GM18520 (cell line): ENCODE measurements around the gene KIF1A.
"Not testable (repeated sequence)": the region's sequence is repeated elsewhere in the genome, so short reads cannot be mapped to it uniquely, and the experiment has no call there.

ENCODE experiments used
- ATAC-seq: cut with Tn5 transposase; IDR thresholded peaks from one replicate; pipeline ENCODE4 v1.9.1; 2021; ENCODE audit not compliant: unreplicated experiment

The KIF1A gene

DNA sequence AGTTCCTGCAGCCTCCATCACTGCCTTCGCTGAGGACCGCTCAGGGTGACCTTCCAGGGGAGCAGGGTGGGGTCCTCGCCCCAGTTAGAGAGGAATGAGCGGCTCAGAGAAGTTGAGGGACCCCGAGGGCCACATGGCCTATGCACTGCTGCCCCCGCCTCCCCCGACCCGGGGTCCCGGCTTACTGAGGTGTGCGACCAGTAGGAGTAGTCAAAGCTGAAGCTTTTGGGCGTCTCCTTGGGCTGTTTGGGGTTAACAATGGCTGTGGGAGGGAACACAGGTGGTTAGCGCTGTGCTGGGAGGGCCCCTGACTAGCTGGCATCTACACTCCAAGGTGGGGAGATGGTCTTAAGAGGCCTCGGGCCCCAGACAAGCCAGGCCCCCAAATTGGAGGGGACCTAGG, 31.0 kb downstream of the KIF1A start:
- no peak for ATAC-seq

DNA sequence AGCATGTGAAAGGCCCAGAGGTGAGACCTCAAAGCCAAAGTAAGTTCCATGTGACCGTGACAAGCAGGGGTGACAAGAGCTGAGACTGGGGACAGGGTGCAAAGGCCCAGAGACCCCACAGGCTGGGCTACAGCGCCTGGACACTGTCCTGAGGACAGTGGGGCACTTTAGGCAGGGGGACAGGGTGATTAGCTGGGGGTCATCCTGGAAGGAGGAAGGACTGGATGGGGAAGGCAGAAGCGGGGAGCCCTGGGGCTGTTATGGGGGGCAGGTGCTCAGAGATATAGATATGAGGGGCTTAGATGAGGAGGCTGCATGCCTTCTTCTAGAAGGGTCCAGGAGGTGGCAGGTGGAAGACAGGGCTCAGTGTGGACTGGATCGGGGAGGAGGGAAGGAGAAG, 31.5 kb downstream of the KIF1A start:
- no peak for ATAC-seq

DNA sequence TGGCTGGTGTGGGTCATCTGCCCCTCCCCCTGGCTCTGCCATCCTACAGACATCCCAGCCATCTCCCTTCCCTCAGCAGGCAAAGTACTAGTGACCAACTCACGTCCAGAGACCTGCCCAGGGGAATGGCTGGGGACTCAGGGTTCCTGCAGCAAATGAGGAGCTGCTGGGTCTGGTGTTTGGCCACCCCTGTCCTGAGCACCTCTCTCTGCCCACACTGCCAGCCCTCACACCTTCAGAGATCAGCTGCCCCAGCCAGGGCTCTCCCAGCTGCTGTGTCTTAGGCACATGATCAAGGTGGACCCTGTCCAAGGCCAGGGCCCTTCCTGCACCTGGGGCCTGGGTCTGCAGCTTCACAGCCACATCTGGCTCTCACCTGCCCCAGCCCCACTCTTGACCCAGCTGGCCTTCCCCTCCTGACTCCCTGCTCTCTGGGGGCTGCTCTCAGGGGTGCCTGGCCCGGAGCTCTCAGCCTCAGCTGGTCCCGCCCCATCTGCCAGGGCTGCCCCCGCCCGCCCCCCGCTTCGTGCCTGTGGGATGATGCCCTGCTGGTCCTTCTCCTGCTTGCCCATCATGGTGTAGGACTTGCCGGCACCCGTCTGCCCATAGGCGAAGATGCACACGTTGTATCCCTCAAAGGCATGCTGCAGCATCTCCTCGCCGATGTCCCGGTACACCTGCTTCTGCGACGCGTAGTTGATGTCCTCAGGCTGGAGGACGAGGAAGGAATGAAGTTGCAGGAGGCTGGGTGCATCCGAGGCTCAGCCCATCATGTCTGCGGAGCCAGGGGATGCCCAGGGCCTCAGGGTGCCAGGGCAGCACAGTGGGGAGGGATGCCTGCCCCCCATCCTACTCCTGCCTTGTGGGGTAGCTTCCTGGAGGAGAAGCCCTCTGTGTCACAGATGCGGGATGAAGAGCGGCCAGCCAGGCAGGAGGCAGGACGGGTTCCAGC, 32.2 kb downstream of the KIF1A start:
- ATAC-seq = no peak

DNA sequence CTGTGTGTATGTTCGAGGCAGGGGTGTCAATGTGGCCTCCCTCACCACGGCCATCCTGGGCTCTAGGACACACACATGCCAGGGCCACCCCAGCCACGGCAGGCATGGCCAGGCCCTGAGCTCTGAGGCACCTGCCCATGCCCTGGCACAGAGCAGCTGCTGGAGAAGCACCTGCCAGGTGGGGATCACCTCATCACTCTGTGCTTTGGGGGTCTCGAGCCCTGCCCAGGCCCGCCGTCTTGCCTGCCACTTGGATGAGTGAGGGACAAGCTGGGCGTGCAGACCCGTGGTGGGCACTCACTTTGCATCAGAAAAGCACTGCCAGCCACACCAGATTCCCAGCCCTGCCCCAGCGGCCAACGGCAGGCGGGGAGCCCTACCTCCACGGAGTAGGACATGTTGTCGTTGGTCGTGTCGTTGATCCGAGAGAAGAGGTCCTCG, 33.1 kb downstream of the KIF1A start:
- no peak for ATAC-seq

DNA sequence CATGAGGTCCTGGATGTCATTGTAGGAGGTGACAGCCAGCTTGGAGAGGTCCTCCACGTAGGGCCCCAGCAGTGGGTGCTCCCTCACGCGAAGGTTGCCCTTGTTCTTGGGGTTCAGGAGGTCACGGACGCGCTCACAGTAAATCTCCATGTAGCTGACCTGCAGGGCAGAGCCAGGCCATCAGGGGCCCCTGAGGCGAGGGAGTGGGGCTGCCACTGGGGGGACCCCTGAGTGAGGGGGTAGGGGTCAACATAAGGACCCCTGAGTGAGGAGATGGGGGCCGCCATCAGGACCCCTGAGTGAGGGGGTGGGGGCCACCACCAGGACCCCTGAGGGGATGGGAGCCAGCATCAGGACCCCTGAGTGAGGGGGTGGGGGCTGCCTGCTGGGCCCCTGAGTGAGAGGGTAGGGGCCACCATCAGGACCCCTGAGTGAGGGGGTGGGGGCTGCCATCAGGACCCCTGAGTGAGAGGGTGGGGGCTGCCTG, 33.6 kb downstream of the KIF1A start:
- no peak for ATAC-seq

DNA sequence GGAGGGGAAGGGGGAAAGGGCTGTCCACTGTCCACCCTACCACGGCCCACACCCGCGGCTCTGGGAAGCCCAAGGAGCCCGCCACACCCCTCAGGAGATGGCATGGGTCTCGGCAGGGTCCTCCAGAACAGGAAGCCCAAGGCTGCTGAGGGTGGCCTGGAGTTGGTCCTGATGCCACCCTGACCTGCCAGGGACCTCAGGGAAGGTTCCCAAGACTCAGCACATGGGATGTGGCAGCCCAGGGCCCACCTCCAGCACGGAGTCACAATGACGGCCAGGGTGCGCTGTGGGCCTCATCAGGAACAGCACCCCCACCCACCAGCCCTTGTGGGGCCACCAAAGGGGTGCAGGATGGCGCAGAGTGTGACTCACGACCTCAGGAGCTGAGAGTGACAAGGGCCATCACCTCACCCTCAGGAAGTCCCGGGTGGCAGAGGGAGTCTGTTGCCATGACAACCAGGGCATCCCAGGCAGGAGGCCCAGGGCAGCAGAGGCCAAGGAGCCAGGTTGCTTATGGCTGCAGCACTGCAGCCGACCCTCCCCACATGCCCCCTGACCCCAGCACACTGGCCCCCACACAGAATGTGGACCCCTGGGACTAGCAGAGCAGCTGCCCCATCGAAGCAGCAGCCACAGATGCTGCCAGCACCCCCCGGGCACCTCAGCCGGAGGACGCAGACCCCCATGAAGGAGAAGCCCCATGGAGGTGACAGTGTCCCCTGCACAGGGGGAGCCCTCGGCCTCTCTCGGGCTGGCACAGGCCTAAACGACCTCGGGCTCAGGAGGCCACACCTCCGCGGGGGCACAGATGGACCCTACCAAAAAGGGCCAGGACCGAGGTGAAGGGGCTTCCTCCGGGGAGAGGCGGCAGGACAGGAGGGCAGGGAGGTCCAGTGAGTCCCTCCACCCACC, 34.3 kb downstream of the KIF1A start:
- no peak for ATAC-seq

DNA sequence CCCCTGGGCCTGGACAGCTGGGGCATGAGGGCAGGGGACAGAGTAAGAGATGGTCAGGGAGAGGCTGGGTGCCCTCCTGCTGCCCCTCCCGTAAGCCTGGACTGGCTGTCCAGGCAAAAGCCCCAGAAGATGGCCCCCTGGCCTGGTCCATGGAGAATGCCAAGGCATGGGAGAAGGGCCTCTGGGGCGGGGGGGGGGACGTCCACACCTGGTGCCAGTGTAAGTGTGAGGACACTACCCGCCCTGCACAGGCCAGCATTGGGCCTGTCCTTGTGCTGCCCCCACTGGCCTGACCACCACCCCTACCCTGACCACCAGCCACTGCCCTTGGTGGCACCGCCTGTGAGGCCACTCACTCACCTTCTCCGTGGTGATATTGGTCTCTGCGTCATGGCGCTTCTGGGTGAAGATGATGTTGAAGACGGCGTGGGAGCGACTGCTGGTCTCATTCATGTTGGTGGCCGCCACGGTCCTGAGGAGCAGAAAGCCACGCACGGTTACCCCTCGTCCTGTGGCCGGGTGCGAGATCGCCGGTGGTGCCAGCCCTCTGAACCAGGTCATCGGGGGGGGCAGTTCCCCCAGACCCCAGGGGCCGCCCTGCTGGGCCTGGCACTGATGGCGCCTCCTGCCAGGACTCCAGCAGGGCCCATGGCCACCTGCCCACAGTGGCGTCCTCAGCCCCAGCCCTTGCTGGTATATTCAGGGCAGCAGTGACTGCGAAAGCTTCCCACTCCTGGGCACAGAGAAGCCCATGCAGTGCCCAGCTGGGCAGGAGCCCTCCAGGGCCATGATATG, 35.2 kb downstream of the KIF1A start:
- ATAC-seq = no peak

DNA sequence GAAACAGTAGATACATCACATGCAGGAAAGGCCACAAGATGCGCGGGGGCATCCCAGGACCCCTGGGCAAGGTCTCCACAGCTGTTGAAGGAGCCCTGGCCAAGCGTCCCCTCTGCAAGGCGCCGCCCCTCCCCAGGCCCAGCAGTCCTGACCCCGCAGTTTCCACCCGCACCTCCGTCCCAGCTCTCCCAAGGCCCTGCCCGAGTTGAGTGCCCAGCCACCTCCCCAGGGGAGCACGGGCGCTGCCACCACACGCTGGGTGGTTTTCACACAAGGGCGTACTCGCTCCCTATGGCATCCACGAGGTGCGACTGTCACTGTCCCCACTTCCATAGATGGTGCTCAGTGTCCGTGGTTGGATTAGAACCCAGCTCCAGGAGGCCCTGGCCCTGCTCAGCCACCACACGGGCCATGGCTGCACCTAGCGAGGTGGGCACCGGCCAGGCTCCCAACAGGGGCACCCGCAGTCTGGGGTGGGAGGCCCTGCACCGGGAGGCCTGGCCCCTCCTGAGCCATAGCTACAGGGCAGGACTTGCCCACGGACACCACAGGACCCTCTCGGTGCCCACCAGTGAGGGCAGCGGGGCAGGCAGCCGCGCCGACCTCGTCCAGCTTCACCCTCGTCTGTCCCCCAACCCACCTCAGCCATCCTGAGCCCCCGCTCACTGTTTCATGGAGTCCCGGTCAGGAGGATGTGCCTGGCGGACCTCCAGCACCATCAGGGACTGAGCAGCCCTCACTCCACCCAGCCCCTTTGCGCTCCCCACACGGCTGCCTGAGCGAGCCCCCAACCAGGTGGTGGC, 36.0 kb downstream of the KIF1A start:
- ATAC-seq = no peak

DNA sequence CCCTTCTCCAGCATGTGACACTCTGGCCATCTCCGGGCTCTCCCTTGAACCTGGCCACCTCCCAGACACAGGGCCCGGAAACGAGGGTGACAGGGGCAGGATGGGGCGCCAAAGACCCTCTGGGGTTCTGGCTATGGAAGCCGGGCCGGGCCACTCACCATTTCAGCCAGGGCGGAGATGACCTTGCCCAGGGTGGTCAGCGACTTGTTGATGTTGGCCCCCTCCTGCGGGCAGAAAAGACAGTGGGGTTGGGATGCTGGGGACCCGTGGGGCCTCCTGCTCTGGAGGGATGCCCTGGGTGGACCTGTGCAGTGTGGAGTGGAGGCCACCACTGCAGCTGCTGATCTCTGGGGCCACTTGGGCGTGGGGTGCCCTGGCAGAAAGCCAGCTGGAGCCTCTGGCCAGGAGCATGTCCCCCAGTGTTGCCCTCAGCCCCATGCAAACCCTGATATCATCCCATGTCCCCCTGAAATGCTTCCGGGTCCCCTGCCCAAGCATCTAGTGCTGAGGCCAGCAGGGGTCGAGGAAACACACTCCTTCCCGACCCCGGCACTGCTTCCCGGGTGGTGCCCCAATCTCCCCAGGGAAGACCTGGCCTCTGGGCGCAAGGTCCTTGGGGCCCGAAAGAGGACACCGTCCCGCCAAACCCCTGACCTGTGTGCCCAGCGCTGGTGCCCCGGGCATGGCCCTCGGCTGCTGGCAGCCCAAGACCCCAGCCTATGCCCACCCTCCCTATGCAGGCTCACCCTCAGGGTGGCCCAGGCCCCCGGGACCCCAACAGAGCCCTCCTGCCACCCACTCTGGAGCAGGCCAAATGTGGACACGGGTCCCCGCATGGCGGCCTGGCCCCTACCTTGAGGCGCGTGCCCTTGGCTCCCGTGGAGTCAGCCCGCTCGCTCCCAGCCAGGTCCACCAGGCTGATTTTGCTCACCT, 36.9 kb downstream of the KIF1A start:
- ATAC-seq = no peak

DNA sequence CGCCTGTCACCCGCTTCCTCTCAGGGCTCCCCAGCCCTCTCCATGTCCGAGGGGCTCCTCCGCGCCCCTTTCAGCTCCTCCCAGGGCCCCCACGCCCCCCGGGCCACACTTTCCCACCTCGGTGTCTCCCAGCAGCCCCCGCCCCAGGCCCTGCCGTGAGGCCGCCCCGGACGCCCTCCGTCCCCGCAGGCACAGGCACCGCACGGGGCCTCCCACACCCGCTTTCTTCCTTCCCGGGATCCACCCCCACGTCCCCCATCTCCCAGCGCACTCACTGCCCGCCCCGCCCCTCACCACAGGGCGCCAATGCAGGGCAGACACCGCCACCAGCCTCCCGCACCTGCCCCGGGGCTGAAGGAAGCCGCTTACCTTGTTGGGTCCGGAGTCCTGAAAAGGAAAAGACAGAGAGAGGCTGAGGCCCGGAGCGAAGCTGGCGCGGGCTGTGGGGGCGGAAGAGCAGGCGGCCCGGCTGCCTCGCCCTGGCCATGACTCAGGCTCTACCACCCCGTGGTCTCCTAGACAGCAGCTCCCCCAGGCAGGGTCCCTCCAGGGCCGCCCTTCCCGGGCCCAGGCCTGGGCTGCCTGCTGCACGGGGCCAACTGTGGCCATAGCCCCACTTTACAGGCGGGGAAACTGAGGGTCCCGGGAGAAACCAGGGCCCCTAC, 37.7 kb downstream of the KIF1A start:
- ATAC-seq = no peak

DNA sequence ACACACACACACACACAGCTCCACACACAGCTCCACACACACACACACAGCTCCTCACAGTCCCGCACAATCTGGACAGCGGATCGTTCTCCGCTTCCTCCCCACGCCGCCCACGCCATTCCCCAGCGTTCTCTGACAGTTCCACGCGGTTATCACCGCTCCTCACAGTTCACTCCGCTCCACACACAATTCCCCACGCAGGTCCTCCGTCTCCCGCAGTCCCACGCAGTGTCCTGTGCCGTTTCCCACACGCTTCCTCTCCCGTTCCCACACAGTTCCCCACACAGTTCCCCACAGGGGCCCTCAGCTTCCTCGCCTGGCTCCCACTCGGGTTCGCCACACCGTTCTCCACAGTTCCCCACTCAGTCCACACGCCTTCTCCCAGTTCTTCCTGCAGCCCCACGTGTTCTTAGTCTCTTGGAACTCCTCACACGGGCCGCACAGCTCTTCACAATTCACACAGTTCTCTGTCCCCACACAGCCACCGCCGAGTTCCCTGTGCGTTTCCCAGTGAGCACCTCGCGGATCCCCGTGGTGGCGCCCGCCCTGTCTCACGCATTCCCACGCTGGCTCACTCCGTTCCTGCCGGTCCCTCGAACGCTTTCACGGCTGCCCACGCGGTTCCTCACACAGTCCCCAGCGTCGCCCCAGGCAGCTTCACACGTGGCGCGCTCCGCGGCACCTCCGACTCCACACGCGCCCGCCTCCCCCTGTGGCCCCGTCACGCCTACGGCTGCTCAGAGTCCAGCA, 38.4 kb downstream of the KIF1A start:
- ATAC-seq = no peak

DNA sequence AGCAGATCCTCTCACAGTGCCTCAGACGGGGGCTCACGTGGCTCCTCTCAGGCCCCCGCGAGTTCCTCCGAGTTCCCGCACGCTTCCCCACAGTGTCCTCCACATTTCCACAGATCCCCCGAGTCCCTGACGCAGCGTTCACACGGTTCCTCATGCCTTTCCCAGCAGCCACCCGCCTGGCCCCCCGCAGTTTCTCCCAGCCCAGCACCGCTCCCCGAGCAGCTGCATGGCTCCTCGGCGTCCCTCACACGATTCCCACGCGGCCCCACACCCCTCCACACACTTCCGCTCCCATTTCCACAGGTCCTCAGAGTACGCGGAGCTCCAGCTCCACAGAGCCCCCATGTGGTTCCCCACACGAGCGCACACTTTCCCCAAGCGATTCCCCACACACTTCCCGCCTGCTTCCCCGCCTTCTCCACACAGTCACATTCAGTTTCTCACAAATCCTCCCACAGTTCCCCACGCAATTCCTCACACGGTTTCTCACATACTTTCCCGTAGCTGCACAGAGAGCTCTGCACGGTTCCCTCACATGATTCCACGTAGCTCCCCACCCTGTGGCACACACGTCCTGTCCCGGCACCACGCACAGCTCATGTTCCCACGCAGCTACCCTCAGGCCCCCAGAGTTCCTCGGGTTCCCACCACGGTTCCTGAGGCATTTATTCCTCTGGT, 39.9 kb downstream of the KIF1A start:
- no peak for ATAC-seq

DNA sequence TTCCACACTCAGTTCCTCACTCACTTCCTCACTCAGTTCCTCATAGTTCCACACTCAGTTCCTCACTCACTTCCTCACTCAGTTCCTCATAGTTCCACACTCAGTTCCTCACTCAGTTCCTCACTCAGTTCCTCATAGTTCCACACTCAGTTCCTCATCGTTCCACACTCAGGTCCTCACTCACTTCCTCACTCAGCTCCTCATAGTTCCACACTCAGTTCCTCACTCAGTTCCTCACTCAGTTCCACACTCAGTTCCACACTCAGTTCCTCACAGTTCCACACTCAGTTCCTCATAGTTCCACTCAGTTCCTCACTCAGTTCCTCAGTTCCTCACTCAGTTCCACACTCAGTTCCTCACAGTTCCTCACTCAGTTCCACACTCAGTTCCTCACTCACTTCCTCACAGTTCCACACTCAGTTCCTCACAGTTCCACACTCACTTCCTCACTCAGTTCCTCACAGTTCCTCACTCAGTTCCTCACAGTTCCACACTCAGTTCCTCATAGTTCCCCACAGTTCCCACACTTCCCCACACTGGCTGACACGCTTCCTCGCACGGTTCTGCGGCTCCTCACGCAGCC, 40.7 kb downstream of the KIF1A start:
- ATAC-seq = not testable (repeated sequence)

DNA sequence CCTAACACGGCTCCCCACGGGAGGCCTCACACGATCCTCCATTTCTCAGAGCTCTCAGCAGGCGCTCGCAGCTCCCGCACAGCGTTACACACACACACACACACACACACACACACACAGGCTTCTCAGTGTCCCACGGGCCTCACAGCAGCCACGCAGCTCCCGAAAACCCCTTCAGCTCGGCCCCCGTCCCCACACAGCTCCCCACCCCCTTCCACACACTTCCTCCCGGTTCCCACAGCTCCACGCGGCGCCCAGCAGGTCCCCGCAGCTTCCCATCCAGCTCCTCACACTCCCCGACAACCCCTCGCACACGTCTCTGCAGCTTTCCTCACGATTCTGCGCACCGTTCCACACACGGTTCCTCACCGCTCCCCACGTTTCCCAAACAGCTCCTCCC, 41.6 kb downstream of the KIF1A start:
- no peak for ATAC-seq

DNA sequence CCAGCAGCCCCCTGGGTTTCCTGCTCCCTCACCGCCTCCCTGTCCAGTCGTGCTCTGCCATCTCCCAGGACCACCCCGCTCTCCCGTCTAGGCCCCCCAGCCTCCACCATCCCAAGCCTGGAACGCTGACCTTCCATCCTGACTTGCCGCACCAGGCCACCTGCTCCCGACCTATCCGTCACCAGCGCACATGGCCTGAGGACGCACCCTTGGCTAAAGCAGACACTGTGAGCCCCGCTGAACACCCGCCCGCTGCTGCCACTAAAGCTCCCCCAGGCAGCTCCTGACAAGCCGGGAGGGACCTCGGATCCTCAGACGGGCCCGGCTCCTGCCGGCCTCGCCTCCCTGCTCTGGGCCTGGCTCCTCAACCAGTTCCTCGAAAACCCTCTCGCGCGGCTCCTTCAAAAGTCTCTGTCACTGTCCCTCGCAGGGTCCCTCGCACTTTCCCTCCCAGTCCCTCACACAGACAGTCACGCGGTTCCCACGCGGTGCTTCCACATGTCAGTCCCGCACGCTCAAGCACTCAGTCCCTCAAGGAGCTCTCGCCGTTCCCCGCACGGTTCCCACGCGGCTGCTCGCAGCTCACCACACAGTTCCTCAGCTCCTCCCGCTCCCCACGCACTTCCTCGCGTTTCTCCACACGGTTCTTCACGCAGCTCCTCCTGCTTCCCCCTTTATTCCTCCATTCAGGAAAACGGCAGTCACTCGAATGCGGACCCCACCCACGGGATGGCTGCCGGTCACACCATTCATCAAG, 42.4 kb downstream of the KIF1A start:
- no peak for ATAC-seq

DNA sequence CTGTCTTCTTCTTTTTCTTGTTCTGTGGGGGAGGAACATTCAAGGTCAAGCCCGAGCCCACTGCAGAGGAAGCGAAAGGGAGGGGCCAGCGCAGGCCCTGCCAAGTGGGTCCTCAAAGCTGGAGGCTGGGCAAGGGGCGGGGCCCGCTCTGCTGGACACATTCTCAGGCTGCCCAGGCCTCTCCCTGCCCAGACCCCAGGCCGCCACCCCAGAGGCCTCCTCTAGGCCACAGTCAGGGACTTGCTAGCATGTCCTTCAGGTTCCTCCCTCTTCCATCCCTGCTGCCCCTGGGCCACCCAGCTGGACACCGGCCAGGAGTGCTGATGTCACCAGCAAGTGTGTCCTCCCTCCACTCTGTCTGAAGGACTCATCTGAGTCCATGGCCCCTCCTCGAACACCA, 44.1 kb downstream of the KIF1A start:
- ATAC-seq = no peak
